NCI-H1436 treated with DMSO at 0.1 percent for 48 hours (cell line): ENCODE results near the gene HS3ST6.
"Not testable (repeated sequence)": the region's sequence is repeated elsewhere in the genome, so short reads cannot be mapped to it uniquely, and the experiment has no call there.

Experiments used
- DNase-seq: peaks from one replicate; lab custom pipeline; 2025; lab: John Stamatoyannopoulos, UW

Gene HS3ST6

GRCh38 chr16:1946495-1947368 lies 28.5 kb upstream of the HS3ST6 start:
- no peak for DNase-seq

- no peak for DNase-seq
These were observed 27.6 kb upstream of the HS3ST6 start for GRCh38 chr16:1945559-1946391.

GRCh38 chr16:1944612-1945199 lies 26.5 kb upstream of the HS3ST6 start:
- no peak for DNase-seq

- peak; percentile 88 for DNase-seq
These were observed 24.9 kb upstream of the HS3ST6 start, which contains the start of gene MSRB1 for GRCh38 chr16:1942810-1943726. TSS of gene MSRB1 (minus strand) at chr16:1943199. CDS start at chr16:1943156, 43 bp downstream.

GRCh38 chr16:1942047-1942809 lies 24.0 kb upstream of the HS3ST6 start:
- DNase-seq: no peak

GRCh38 chr16:1941162-1942046 lies 23.2 kb upstream of the HS3ST6 start:
- no peak for DNase-seq

GRCh38 chr16:1940273-1941161 lies 22.3 kb upstream of the HS3ST6 start:
- no peak for DNase-seq

- DNase-seq: not testable (repeated sequence)
These were observed 21.6 kb upstream of the HS3ST6 start for GRCh38 chr16:1939833-1940232.

GRCh38 chr16:1938910-1939309 lies 20.7 kb upstream of the HS3ST6 start:
- DNase-seq: no peak

- no peak for DNase-seq
These were observed 20.1 kb upstream of the HS3ST6 start for GRCh38 chr16:1938316-1938715.

GRCh38 chr16:1936945-1937479 lies 18.8 kb upstream of the HS3ST6 start:
- DNase-seq: no peak

- no peak for DNase-seq
These were observed 15.0 kb upstream of the HS3ST6 start for GRCh38 chr16:1933097-1933661.

GRCh38 chr16:1932050-1933028 lies 14.1 kb upstream of the HS3ST6 start:
- DNase-seq: no peak

GRCh38 chr16:1930338-1930720 lies 12.1 kb upstream of the HS3ST6 start:
- no peak for DNase-seq

GRCh38 chr16:1929578-1930337 lies 11.5 kb upstream of the HS3ST6 start:
- DNase-seq: no peak

- DNase-seq: no peak
These were observed 10.9 kb upstream of the HS3ST6 start for GRCh38 chr16:1929105-1929504.
